Stimulated activated CD8-positive, alpha-beta memory T cell treated with anti-CD3 and anti-CD28 coated beads, Interleukin-4, amount 100 ng/mL, for 24 hours (primary cell): Measurements from ENCODE around the gene ENPP6.
"Not testable (repeated sequence)": the region's sequence is repeated elsewhere in the genome, so short reads cannot be mapped to it uniquely, and the experiment has no call there.

Source experiments
- DNase-seq: peaks from one replicate; pipeline ENCODE4 v3.0.0-alpha.2; 2020; ENCODE audit warnings: low read depth

ENPP6 gene

GRCh38 chr4:184148738-184149637 lies 68.7 kb downstream of the ENPP6 start:
- no peak for DNase-seq

- no peak for DNase-seq
These were observed 69.6 kb downstream of the ENPP6 start for GRCh38 chr4:184147858-184148737.

GRCh38 chr4:184146951-184147350 lies 70.7 kb downstream of the ENPP6 start:
- no peak for DNase-seq

- DNase-seq, result no peak
These were observed 72.1 kb downstream of the ENPP6 start for GRCh38 chr4:184145596-184145995.

GRCh38 chr4:184143770-184144564 lies 73.7 kb downstream of the ENPP6 start:
- no peak for DNase-seq

- no peak for DNase-seq
These were observed 75.3 kb downstream of the ENPP6 start for GRCh38 chr4:184142121-184143000.

GRCh38 chr4:184140901-184141300 lies 76.8 kb downstream of the ENPP6 start:
- not testable (repeated sequence) for DNase-seq

GRCh38 chr4:184136525-184136924 lies 81.1 kb downstream of the ENPP6 start:
- DNase-seq, result no peak

GRCh38 chr4:184126800-184127199 lies 90.9 kb downstream of the ENPP6 start:
- no peak for DNase-seq

GRCh38 chr4:184122631-184123408 lies 94.9 kb downstream of the ENPP6 start:
- no peak for DNase-seq

GRCh38 chr4:184120549-184121127 lies 97.0 kb downstream of the ENPP6 start:
- DNase-seq, result no peak

GRCh38 chr4:184117662-184118199 lies 99.9 kb downstream of the ENPP6 start:
- DNase-seq, result no peak

GRCh38 chr4:184115399-184115798 lies 102.3 kb downstream of the ENPP6 start:
- no peak for DNase-seq

GRCh38 chr4:184114431-184114830 lies 103.2 kb downstream of the ENPP6 start:
- no peak for DNase-seq

- DNase-seq, result no peak
These were observed 105.6 kb downstream of the ENPP6 start for GRCh38 chr4:184112006-184112550.

GRCh38 chr4:184111233-184111832 lies 106.3 kb downstream of the ENPP6 start:
- no peak for DNase-seq

- no peak for DNase-seq
These were observed 107.0 kb downstream of the ENPP6 start for GRCh38 chr4:184110452-184111224.

- DNase-seq, result no peak
These were observed 109.6 kb downstream of the ENPP6 start for GRCh38 chr4:184108006-184108501.
